ENCODE data around the gene FHL1.

Gene FHL1

GRCh38 chrX:136186023-136186413 is 38.7 kb downstream of the FHL1 start:
- peaks cover 2% of the 10 kb centered on the region for H3K4me1 Mint-ChIP-seq (ENCODE audit: low read depth)
- no peak overlapping the region for H3K4me3 Mint-ChIP-seq
- H3K9me3 Mint-ChIP-seq, result no peaks in the 10 kb centered on the region
- H3K36me3 Mint-ChIP-seq (ENCODE audit: low read depth), result peaks cover 1% of the 10 kb centered on the region
- H3K27ac Mint-ChIP-seq, result no peak overlapping the region
- no peaks in the 10 kb centered on the region for H3K27me3 Mint-ChIP-seq (ENCODE audit: low read depth)

- H3K4me1 Mint-ChIP-seq (ENCODE audit: low read depth), result peaks cover 28% of the 10 kb centered on the region
- H3K36me3 Mint-ChIP-seq (ENCODE audit: low read depth), result peaks cover 10% of the 10 kb centered on the region
- no peaks in the 10 kb centered on the region for H3K9me3 Mint-ChIP-seq
- no peaks in the 10 kb centered on the region for H3K27me3 Mint-ChIP-seq (ENCODE audit: low read depth)
- H3K4me3 Mint-ChIP-seq, result no peak overlapping the region
- no peak overlapping the region for H3K27ac Mint-ChIP-seq
Measured at GRCh38 chrX:136189222-136189621, 41.9 kb downstream of the FHL1 start.

GRCh38 chrX:136190038-136190713 is 42.8 kb downstream of the FHL1 start:
- Mint-ChIP-seq H3K4me3 (no peak overlapping the region), H3K27ac (no peak overlapping the region), H3K36me3 (ENCODE audit: low read depth) (peaks cover 10% of the 10 kb centered on the region), H3K9me3 (no peaks in the 10 kb centered on the region), H3K4me1 (ENCODE audit: low read depth) (peaks cover 28% of the 10 kb centered on the region), H3K27me3 (ENCODE audit: low read depth) (no peaks in the 10 kb centered on the region)

GRCh38 chrX:136191171-136191570 is 43.8 kb downstream of the FHL1 start:
- peak overlapping the region; percentile 36 for H3K27ac Mint-ChIP-seq
- H3K4me1 Mint-ChIP-seq (ENCODE audit: low read depth), result peaks cover 35% of the 10 kb centered on the region
- no peaks in the 10 kb centered on the region for H3K27me3 Mint-ChIP-seq (ENCODE audit: low read depth)

GRCh38 chrX:136192135-136192534 is 44.8 kb downstream of the FHL1 start:
- H3K27me3 Mint-ChIP-seq (ENCODE audit: low read depth), result no peaks in the 10 kb centered on the region
- no peaks in the 10 kb centered on the region for H3K9me3 Mint-ChIP-seq
- peaks cover 40% of the 10 kb centered on the region for H3K4me1 Mint-ChIP-seq (ENCODE audit: low read depth)
- peak overlapping the region; percentile 88 for H3K4me3 Mint-ChIP-seq
- peak overlapping the region; percentile 77 for H3K27ac Mint-ChIP-seq
- H3K36me3 Mint-ChIP-seq (ENCODE audit: low read depth), result peaks cover 10% of the 10 kb centered on the region

More at GRCh38 chrX:136191171-136191570, 43.8 kb downstream of the FHL1 start:
- no peak overlapping the region for H3K4me3 Mint-ChIP-seq
- H3K36me3 Mint-ChIP-seq (ENCODE audit: low read depth), result peaks cover 10% of the 10 kb centered on the region
- H3K9me3 Mint-ChIP-seq, result no peaks in the 10 kb centered on the region

- H3K27me3 Mint-ChIP-seq (ENCODE audit: low read depth), result no peaks in the 10 kb centered on the region
- peaks cover 10% of the 10 kb centered on the region for H3K36me3 Mint-ChIP-seq (ENCODE audit: low read depth)
- H3K27ac Mint-ChIP-seq, result peak overlapping the region; percentile 89
- H3K4me3 Mint-ChIP-seq, result peak overlapping the region; percentile 88
- no peaks in the 10 kb centered on the region for H3K9me3 Mint-ChIP-seq
- H3K4me1 Mint-ChIP-seq (ENCODE audit: low read depth), result peaks cover 40% of the 10 kb centered on the region
Measured at GRCh38 chrX:136192839-136193414, 45.6 kb downstream of the FHL1 start.

GRCh38 chrX:136193771-136194170 is 46.4 kb downstream of the FHL1 start:
- no peaks in the 10 kb centered on the region for H3K9me3 Mint-ChIP-seq
- H3K27ac Mint-ChIP-seq, result peak overlapping the region; percentile 89
- H3K27me3 Mint-ChIP-seq (ENCODE audit: low read depth), result no peaks in the 10 kb centered on the region
- H3K4me3 Mint-ChIP-seq, result peak overlapping the region; percentile 88
- H3K4me1 Mint-ChIP-seq (ENCODE audit: low read depth), result peaks cover 40% of the 10 kb centered on the region
- H3K36me3 Mint-ChIP-seq (ENCODE audit: low read depth), result peaks cover 12% of the 10 kb centered on the region

- Mint-ChIP-seq H3K4me1 (ENCODE audit: low read depth) (peaks cover 40% of the 10 kb centered on the region), H3K4me3 (no peak overlapping the region), H3K9me3 (no peaks in the 10 kb centered on the region), H3K36me3 (ENCODE audit: low read depth) (peaks cover 13% of the 10 kb centered on the region), H3K27me3 (ENCODE audit: low read depth) (no peaks in the 10 kb centered on the region), H3K27ac (peak overlapping the region; percentile 89)
Measured at GRCh38 chrX:136194536-136194935, 47.2 kb downstream of the FHL1 start.

GRCh38 chrX:136195247-136195646 is 47.9 kb downstream of the FHL1 start:
- Mint-ChIP-seq H3K27ac (no peak overlapping the region), H3K4me1 (ENCODE audit: low read depth) (peaks cover 40% of the 10 kb centered on the region), H3K36me3 (ENCODE audit: low read depth) (peaks cover 13% of the 10 kb centered on the region), H3K9me3 (no peaks in the 10 kb centered on the region), H3K27me3 (ENCODE audit: low read depth) (no peaks in the 10 kb centered on the region), H3K4me3 (no peak overlapping the region)

- no peak overlapping the region for H3K27ac Mint-ChIP-seq
Measured at GRCh38 chrX:136196691-136197155, 49.4 kb downstream of the FHL1 start.

GRCh38 chrX:136198010-136198409 is 50.7 kb downstream of the FHL1 start:
- Mint-ChIP-seq H3K4me1 (ENCODE audit: low read depth) (peaks cover 27% of the 10 kb centered on the region), H3K36me3 (ENCODE audit: low read depth) (peaks cover 8% of the 10 kb centered on the region), H3K27me3 (ENCODE audit: low read depth) (no peaks in the 10 kb centered on the region), H3K9me3 (no peaks in the 10 kb centered on the region), H3K27ac (no peak overlapping the region), H3K4me3 (no peak overlapping the region)

More at GRCh38 chrX:136196691-136197155, 49.4 kb downstream of the FHL1 start:
- no peaks in the 10 kb centered on the region for H3K27me3 Mint-ChIP-seq (ENCODE audit: low read depth)
- peaks cover 34% of the 10 kb centered on the region for H3K4me1 Mint-ChIP-seq (ENCODE audit: low read depth)
- no peaks in the 10 kb centered on the region for H3K9me3 Mint-ChIP-seq
- peaks cover 8% of the 10 kb centered on the region for H3K36me3 Mint-ChIP-seq (ENCODE audit: low read depth)
- no peak overlapping the region for H3K4me3 Mint-ChIP-seq

GRCh38 chrX:136198678-136199243 is 51.4 kb downstream of the FHL1 start:
- Mint-ChIP-seq H3K4me1 (ENCODE audit: low read depth) (peaks cover 29% of the 10 kb centered on the region), H3K27ac (no peak overlapping the region), H3K27me3 (ENCODE audit: low read depth) (no peaks in the 10 kb centered on the region), H3K4me3 (no peak overlapping the region), H3K36me3 (ENCODE audit: low read depth) (peaks cover 4% of the 10 kb centered on the region), H3K9me3 (no peaks in the 10 kb centered on the region)

- H3K27me3 Mint-ChIP-seq (ENCODE audit: low read depth), result no peaks in the 10 kb centered on the region
- H3K4me1 Mint-ChIP-seq (ENCODE audit: low read depth), result peaks cover 29% of the 10 kb centered on the region
- no peak overlapping the region for H3K27ac Mint-ChIP-seq
- no peaks in the 10 kb centered on the region for H3K9me3 Mint-ChIP-seq
- H3K4me3 Mint-ChIP-seq, result no peak overlapping the region
- H3K36me3 Mint-ChIP-seq (ENCODE audit: low read depth), result peaks cover 3% of the 10 kb centered on the region
Measured at GRCh38 chrX:136199365-136199764, 52.0 kb downstream of the FHL1 start.

- Mint-ChIP-seq H3K4me1 (ENCODE audit: low read depth) (peaks cover 35% of the 10 kb centered on the region), H3K27ac (no peak overlapping the region), H3K4me3 (no peak overlapping the region), H3K9me3 (no peaks in the 10 kb centered on the region), H3K27me3 (ENCODE audit: low read depth) (no peaks in the 10 kb centered on the region), H3K36me3 (ENCODE audit: low read depth) (peaks cover 3% of the 10 kb centered on the region)
Measured at GRCh38 chrX:136200466-136200865, 53.1 kb downstream of the FHL1 start.

GRCh38 chrX:136201601-136202000 is 54.3 kb downstream of the FHL1 start:
- Mint-ChIP-seq H3K4me3 (no peak overlapping the region), H3K4me1 (ENCODE audit: low read depth) (peaks cover 29% of the 10 kb centered on the region), H3K9me3 (no peaks in the 10 kb centered on the region), H3K27me3 (ENCODE audit: low read depth) (no peaks in the 10 kb centered on the region), H3K36me3 (ENCODE audit: low read depth) (peaks cover 3% of the 10 kb centered on the region), H3K27ac (no peak overlapping the region)

Data from T-helper 1 cell treated with Interleukin-12 subunit alpha and Interleukin-12 subunit beta and Interleukin-4 antibody, amounts not matched to agents 30 μg/mL and 1 μg/mL, for 36 hours (primary cell).